ENCODE results near the gene EIF1. TPM values are rescaled to one million over a fixed set of nuclear protein-coding genes. Genes with fewer than 3 reads are reported as not detected.

Gene EIF1
- total and polyA plus RNA-seq, 8 donors = 697 to 782 (median 723) TPM

- intact Hi-C loops (cut with DNase I) = loop anchor here in 1 of 2 donors (10.0 kb wide), 1 partner anchor 70 kb away; no protein-coding TSS in a partner anchor
- no peak for TF ChIP-seq CTCF (IDR thresholded peaks at IDR 0.05)
- H3K36me3 ChIP-seq = no peaks in the 10 kb centered on the region
- peaks cover 14 to 15% of the 10 kb centered on the region in 2 donors for H3K4me1 ChIP-seq
- peak within 1 kb of the TSS; percentile 21 to 32 for H3K4me3 ChIP-seq
- peak; percentile 22 for ATAC-seq
- peaks cover 43 to 80% of the 10 kb centered on the region in 2 donors for H3K27me3 ChIP-seq
- H3K9me3 ChIP-seq = no peaks in the 10 kb centered on the region
- peak in 1 of 4 donors; percentile 83 for DNase-seq
- no peak within 1 kb of the TSS for H3K27ac ChIP-seq
These were observed 45.7 kb downstream of the EIF1 start, which contains the start of gene HAP1 for GRCh38 chr17:41734139-41734948. TSS of gene HAP1 (minus strand) at chr17:41734643. CDS start at chr17:41734634, 9 bp downstream.

GRCh38 chr17:41734949-41735313, 46.2 kb downstream of the EIF1 start:
- TF ChIP-seq CTCF (IDR thresholded peaks at IDR 0.05) = no peak
- H3K36me3 ChIP-seq = no peaks in the 10 kb centered on the region
- DNase-seq (peak in 1 of 4 donors; percentile 48), ATAC-seq (peak; percentile 4)
- H3K27ac ChIP-seq = no peak overlapping the region
- H3K9me3 ChIP-seq = no peaks in the 10 kb centered on the region
- peak overlapping the region; percentile 21 to 32 for H3K4me3 ChIP-seq
- H3K27me3 ChIP-seq = peaks cover 43 to 80% of the 10 kb centered on the region in 2 donors
- peaks cover 14 to 15% of the 10 kb centered on the region in 2 donors for H3K4me1 ChIP-seq
- intact Hi-C loops (cut with DNase I) = loop anchor here in 1 of 2 donors (10.0 kb wide), 1 partner anchor 70 kb away; no protein-coding TSS in a partner anchor

DNA sequence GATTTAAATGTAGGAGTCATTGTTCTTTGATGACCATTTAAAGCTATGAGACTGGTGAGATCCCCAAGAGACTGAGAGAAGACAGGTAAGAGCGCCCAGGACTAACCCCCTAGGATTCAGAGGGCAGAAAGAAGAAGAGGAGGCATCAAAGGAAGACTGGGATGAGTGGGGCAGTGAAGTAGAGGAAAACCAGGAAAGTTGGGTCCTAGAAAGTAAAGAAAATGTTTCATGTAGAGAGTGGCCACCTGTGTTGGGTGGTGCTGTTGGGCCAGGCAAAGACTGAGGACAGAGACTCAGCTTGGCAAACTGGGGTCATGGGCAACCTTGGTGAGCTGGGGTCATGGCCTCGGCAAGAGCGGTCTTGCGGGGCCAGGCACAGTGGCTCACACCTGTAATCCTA, 47.1 kb downstream of the EIF1 start:
- intact Hi-C loops (cut with DNase I) = loop anchor here in 1 of 2 donors (10.0 kb wide), 1 partner anchor 69 kb away; no protein-coding TSS in a partner anchor

DNA sequence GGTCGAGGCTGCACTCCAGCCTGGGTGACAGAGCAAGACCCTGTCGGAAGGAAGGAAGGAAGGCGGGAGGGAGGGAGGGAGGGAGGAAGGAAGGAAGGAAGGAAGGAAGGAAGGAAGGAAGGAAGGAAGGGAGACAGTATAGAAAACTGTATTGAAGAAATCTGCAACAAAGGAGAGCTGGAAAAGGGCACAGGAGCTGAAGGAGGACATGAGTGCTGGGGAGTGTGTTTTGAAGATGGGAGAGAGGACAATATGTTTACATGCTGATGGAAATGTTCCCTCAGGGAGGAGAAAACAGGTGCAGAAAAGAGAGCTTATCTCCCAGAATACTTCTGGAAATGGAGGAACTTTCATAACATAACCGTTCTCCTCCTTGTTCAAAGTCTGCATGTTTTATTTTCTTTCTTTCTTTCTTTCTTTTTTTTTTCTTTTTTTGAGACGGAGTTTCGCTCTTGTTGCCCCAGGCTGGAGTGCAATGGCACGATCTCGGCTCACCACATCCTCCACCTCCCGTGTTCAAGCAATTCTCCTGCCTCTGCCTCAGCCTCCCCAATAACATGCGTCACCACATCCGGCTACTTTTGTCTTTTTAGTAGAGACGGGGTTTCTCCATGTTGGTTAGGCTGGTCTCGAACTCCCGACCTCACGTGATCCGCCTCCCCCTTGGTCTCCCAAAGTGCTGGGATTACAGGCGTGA, 48.4 kb downstream of the EIF1 start:
- intact Hi-C loops (cut with DNase I) = loop anchor here in 1 of 2 donors (10.0 kb wide), 1 partner anchor 68 kb away; no protein-coding TSS in a partner anchor
- Histone ChIP-seq H3K27ac (no peak overlapping the region), H3K36me3 (no peaks in the 10 kb centered on the region), H3K4me3 (no peak overlapping the region), H3K27me3 (peaks cover 43 to 58% of the 10 kb centered on the region in 2 donors), H3K9me3 (no peaks in the 10 kb centered on the region), H3K4me1 (peaks cover 14 to 15% of the 10 kb centered on the region in 2 donors)
- no peak for TF ChIP-seq CTCF (IDR thresholded peaks at IDR 0.05)
- no peak for ATAC-seq
- no peak for DNase-seq

More for the DNA sequence above, 47.1 kb downstream of the EIF1 start:
- peaks cover 14 to 15% of the 10 kb centered on the region in 2 donors for H3K4me1 ChIP-seq
- no peak for DNase-seq
- H3K4me3 ChIP-seq = no peak overlapping the region
- no peak overlapping the region for H3K27ac ChIP-seq
- ATAC-seq = no peak
- H3K9me3 ChIP-seq = no peaks in the 10 kb centered on the region
- H3K27me3 ChIP-seq = peaks cover 43 to 72% of the 10 kb centered on the region in 2 donors
- TF ChIP-seq CTCF (IDR thresholded peaks at IDR 0.05) = no peak
- H3K36me3 ChIP-seq = no peaks in the 10 kb centered on the region

- ATAC-seq (no peak), DNase-seq (no peak)
- no peaks in the 10 kb centered on the region for H3K36me3 ChIP-seq
- intact Hi-C loops (cut with DNase I) = loop anchor here (2.0 to 10.0 kb wide), 2 partner anchors 63 to 67 kb away; no protein-coding TSS in a partner anchor
- H3K9me3 ChIP-seq = no peaks in the 10 kb centered on the region
- no peak overlapping the region for H3K27ac ChIP-seq
- H3K4me1 ChIP-seq = peaks cover 14 to 15% of the 10 kb centered on the region in 2 donors
- TF ChIP-seq CTCF (IDR thresholded peaks at IDR 0.05) = no peak
- peaks cover 38 to 52% of the 10 kb centered on the region in 2 donors for H3K27me3 ChIP-seq
- H3K4me3 ChIP-seq = no peak overlapping the region
These were observed 49.0 kb downstream of the EIF1 start for GRCh38 chr17:41737680-41738023.
